Fibroblast of lung (primary cell): ENCODE data around the gene RETSAT. TPM values are rescaled to one million over a fixed set of nuclear protein-coding genes. Genes with fewer than 3 reads are reported as not detected.
"Not testable (repeated sequence)": the region's sequence is repeated elsewhere in the genome, so short reads cannot be mapped to it uniquely, and the experiment has no call there.

Experiments
- DNase-seq, 2 donors: peaks; one replicate each; pipeline versions ENCODE4 v3.0.0 to v3.0.0-alpha.2; 2010; ENCODE audit warnings: low read depth in 2 of 2
- H2AFZ ChIP-seq: 2 replicates; pipeline ENCODE4 v1.5.1; 2012; ENCODE audit warnings: low read length, control low read depth, inconsistent platforms
- H3K27ac ChIP-seq: 2 replicates; pipeline ENCODE4 v1.5.1; 2011; ENCODE audit warnings: low read length, control low read depth; ENCODE audit not compliant: insufficient read depth
- H3K27me3 ChIP-seq: 2 replicates; pipeline ENCODE4 v1.5.1; 2011; ENCODE audit warnings: mild to moderate bottlenecking, low read length; ENCODE audit not compliant: control insufficient read depth, insufficient read depth
- H3K36me3 ChIP-seq: 2 replicates; pipeline ENCODE4 v1.5.1; 2011; ENCODE audit warnings: low read length; ENCODE audit not compliant: control insufficient read depth, insufficient read depth
- H3K4me1 ChIP-seq: 2 replicates; pipeline ENCODE4 v1.5.1; 2011; ENCODE audit warnings: low read length; ENCODE audit not compliant: control insufficient read depth, insufficient read depth; ENCODE audit errors: extremely low read depth
- H3K4me2 ChIP-seq: 2 replicates; pipeline ENCODE4 v1.5.1; 2011; ENCODE audit warnings: low read length, control low read depth; ENCODE audit not compliant: insufficient read depth; ENCODE audit errors: extremely low read depth
- H3K4me3 ChIP-seq, 4 experiments: fragments of 200-600 bp in 1 of 4; sonication (generic) in 1 of 4; replicated peaks in 1 of 4; 2 replicates each; pipeline ENCODE4 v1.5.1; 2011 to 2016; ENCODE audit warnings: low read length in 4 of 4, low read depth in 3 of 4, mild to moderate bottlenecking in 3 of 4, control low read depth in 2 of 4, inconsistent platforms in 1 of 4, mixed read lengths in 1 of 4; ENCODE audit not compliant: insufficient read depth in 1 of 4; ENCODE audit errors: control extremely low read depth in 1 of 4
- H3K79me2 ChIP-seq: 2 replicates; pipeline ENCODE4 v1.5.1; 2012; ENCODE audit warnings: mild to moderate bottlenecking, low read length, inconsistent platforms; ENCODE audit not compliant: control insufficient read depth, insufficient read depth
- H3K9ac ChIP-seq: 2 replicates; pipeline ENCODE4 v1.5.1; 2011; ENCODE audit warnings: mild to moderate bottlenecking, low read length, control low read depth; ENCODE audit not compliant: insufficient read depth
- H3K9me3 ChIP-seq: 2 replicates; pipeline ENCODE4 v1.5.1; 2012; ENCODE audit warnings: low read depth, low read length; ENCODE audit not compliant: control insufficient read depth, insufficient read depth
- H4K20me1 ChIP-seq: 2 replicates; pipeline ENCODE4 v1.5.1; 2011; ENCODE audit warnings: low read length; ENCODE audit not compliant: control insufficient read depth, insufficient read depth; ENCODE audit errors: extremely low read depth
- EZH2 ChIP-seq: IDR thresholded peaks from 2 replicates; pipeline ENCODE4 v1.5.1; 2012; ENCODE audit warnings: low read length, control low read depth, mild to moderate bottlenecking; ENCODE audit errors: missing control alignments
- polyA plus RNA-seq, 2 donors: library from polyadenylated mRNA; depleted of rRNA in 1 of 2; stranded (reverse) in 1 of 2; unstranded in 1 of 2; fragments of >200 nt; gene quantifications; 2 replicates each; pipeline ENCODE4 v1.2.1, GENCODE V29; 2011 to 2012; ENCODE audit warnings: missing spikeins in 1 of 2
- total RNA-seq: library from RNA; depleted of rRNA; stranded (reverse); fragments of >200 nt; gene quantifications from 2 replicates; pipeline ENCODE4 v1.2.1, GENCODE V29; 2014
- TF ChIP-seq, protein P1 (sequence below), 2 donors: IDR thresholded peaks in 1 of 2; conservative IDR thresholded peaks in 1 of 2; 1 replicate in 1 of 2; 2 replicates in 1 of 2; pipeline ENCODE4 v1.5.1; 2011 to 2012; ENCODE audit warnings: low read length in 2 of 2, control low read depth in 1 of 2, inconsistent platforms in 1 of 2, low read depth in 1 of 2, mild to moderate bottlenecking in 1 of 2

RETSAT gene
- total and polyA plus RNA-seq, 2 donors (not counting 1 experiment from before 2014, with no cell fraction given) = 38.6 to 87.0 TPM

DNA sequence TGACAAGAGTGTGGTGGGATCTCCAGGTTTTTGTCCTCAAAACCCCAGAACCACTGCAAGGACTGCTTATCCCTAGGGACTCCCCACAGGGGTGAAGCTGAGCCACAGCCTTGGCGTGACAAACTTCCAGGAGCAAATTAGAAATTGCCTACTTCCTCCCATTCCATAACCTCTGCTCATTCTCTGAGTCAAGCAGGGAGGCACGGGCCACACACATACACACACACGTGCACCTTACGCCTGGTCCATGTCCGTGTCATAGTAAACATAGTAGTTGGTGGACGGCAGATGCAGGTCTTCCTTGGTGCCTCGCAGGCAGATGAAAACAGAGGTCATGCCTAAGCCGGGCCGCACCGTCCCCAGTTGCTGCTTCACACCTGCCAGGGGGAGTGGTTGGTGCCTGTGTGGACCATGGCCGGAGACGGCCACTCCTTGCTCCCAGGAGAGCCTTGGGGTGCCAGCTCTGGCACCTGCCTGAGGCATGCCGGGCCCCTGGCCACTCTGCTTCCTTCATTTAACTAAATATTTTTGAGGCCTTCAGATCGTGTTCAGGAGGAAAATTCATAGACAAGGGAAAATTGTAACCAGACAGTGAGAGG is 9.9 kb downstream of the RETSAT start:
- Histone ChIP-seq H3K4me1 (no peaks in the 10 kb centered on the region), H3K4me3 (no peak overlapping the region), H3K27ac (no peak overlapping the region), H3K27me3 (peaks cover 2% of the 10 kb centered on the region), H3K79me2 (no peaks in the 10 kb centered on the region), H3K4me2 (no peak overlapping the region), H3K36me3 (peaks cover 12% of the 10 kb centered on the region), H3K9me3 (no peaks in the 10 kb centered on the region), H3K9ac (no peak overlapping the region), H4K20me1 (no peaks in the 10 kb centered on the region), H2AFZ (no peak overlapping the region)
- DNase-seq = no peak
- TF ChIP-seq EZH2 = no peak
- TF ChIP-seq, protein P1, sequence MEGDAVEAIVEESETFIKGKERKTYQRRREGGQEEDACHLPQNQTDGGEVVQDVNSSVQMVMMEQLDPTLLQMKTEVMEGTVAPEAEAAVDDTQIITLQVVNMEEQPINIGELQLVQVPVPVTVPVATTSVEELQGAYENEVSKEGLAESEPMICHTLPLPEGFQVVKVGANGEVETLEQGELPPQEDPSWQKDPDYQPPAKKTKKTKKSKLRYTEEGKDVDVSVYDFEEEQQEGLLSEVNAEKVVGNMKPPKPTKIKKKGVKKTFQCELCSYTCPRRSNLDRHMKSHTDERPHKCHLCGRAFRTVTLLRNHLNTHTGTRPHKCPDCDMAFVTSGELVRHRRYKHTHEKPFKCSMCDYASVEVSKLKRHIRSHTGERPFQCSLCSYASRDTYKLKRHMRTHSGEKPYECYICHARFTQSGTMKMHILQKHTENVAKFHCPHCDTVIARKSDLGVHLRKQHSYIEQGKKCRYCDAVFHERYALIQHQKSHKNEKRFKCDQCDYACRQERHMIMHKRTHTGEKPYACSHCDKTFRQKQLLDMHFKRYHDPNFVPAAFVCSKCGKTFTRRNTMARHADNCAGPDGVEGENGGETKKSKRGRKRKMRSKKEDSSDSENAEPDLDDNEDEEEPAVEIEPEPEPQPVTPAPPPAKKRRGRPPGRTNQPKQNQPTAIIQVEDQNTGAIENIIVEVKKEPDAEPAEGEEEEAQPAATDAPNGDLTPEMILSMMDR (conservative IDR thresholded peaks at IDR 0.05 in 1 of 2, IDR thresholded peaks at IDR 0.05 in 1 of 2; ENCODE audit: low read depth in 1 of 2, low read length in 2 of 2) = no peak

DNA sequence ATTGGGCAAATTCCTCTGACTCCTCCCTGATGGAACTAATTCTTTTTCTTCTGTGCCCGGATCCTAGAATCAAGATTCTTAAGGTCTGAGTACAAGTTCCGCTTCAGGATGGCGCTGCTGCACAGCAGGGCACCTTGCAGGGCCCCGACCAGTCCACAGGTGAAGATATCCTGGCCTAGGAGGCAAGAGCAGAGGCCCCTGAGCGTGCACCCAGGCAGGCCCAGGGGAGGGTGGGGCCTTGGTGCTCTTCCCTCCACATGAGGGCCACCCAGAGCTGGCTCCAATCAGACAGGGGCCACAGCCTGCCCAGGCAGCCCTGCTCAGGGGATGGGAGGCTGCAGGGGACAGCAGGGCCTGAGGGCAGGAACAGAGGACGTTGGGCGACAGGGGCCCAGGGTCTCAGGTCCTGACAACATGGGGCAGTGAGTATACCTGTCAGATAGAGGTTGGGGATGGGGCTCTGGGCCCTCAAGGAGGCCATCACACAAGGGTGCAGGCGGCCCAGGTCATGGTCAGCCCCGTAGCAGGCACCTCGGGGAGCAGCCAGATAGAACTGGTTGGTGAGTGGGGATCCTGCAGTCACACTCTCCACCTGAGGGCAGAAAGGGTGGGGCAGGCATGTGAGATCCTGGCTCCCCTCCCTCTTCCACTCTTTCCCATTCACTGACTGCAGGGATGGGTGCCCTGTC is 11.0 kb downstream of the RETSAT start:
- H3K9me3 ChIP-seq, H3K27me3 ChIP-seq, H3K36me3 ChIP-seq, H3K27ac ChIP-seq, H4K20me1 ChIP-seq, H3K4me1 ChIP-seq, H3K9ac ChIP-seq, H3K4me3 ChIP-seq, H3K79me2 ChIP-seq, H3K4me2 ChIP-seq, DNase-seq, H2AFZ ChIP-seq: not testable (repeated sequence)

DNA sequence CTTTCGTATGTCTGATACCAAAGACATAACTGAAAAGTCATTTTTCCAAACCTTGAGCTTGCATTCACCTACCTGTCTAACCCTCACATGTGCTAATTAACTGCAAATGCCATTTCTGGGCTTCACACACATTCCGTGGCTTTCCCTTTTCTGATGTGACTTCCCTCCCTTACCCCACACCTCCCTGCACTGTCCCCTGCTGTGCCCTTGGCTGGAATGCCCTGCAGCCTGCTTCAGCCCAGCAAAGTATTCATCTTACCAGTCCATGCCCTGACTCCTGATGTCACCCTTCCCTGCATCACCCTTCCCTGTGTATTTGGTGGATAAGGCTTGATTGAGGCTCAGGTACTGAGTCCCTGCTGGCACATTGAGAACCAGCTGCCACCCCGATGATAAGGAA is 12.2 kb downstream of the RETSAT start:
- H3K27me3 ChIP-seq = peaks cover 6% of the 10 kb centered on the region
- H3K79me2 ChIP-seq = no peaks in the 10 kb centered on the region
- TF ChIP-seq, protein P1 (conservative IDR thresholded peaks at IDR 0.05 in 1 of 2, IDR thresholded peaks at IDR 0.05 in 1 of 2; ENCODE audit: low read depth in 1 of 2, low read length in 2 of 2) = no peak
- TF ChIP-seq EZH2 = no peak
- H3K4me2 ChIP-seq = no peak overlapping the region
- H4K20me1 ChIP-seq = no peaks in the 10 kb centered on the region
- no peak overlapping the region for H3K9ac ChIP-seq
- no peak overlapping the region for H3K27ac ChIP-seq
- H3K9me3 ChIP-seq = no peaks in the 10 kb centered on the region
- no peaks in the 10 kb centered on the region for H3K4me1 ChIP-seq
- H3K36me3 ChIP-seq = peaks cover 8% of the 10 kb centered on the region
- DNase-seq = no peak
- H3K4me3 ChIP-seq = no peak overlapping the region
- no peak overlapping the region for H2AFZ ChIP-seq
